Thoracic aorta (tissue), 2 donors: Measurements from ENCODE around the gene SAMD4A. TPM values are rescaled to one million over a fixed set of nuclear protein-coding genes. Genes with fewer than 3 reads are reported as not detected.

Experiments
- ATAC-seq: fragments of 150-250 bp; one replicate; pipeline ENCODE4 v1.8.0; 2017; ENCODE audit warnings: low read depth; ENCODE audit not compliant: insufficient number of reproducible peaks, low FRiP score
- DNase-seq: peaks from one replicate; pipeline ENCODE4 v3.0.0-alpha.2; 2020; ENCODE audit warnings: low spot score
- H3K27ac ChIP-seq, 2 donors: fragments of 200-600 bp; sonication (generic); 1 replicate in 1 of 2; 2 replicates in 1 of 2; pipeline ENCODE4 v1.5.1; 2016; ENCODE audit warnings: mild to moderate bottlenecking in 2 of 2, moderate library complexity in 2 of 2
- H3K27me3 ChIP-seq: fragments of 200-600 bp; sonication (generic); replicated peaks from 2 replicates; pipeline ENCODE4 v1.6.0; 2016; ENCODE audit warnings: mild to moderate bottlenecking; ENCODE audit not compliant: insufficient read depth
- H3K36me3 ChIP-seq: fragments of 200-600 bp; sonication (generic); one replicate; pipeline ENCODE4 v1.5.1; 2016
- H3K4me1 ChIP-seq, 2 donors: fragments of 200-600 bp; sonication (generic); 1 replicate in 1 of 2; 2 replicates in 1 of 2; pipeline versions ENCODE4 v1.5.1 to v1.6.0; 2016; ENCODE audit warnings: low read depth in 2 of 2, mild to moderate bottlenecking in 1 of 2; ENCODE audit not compliant: control insufficient read depth in 1 of 2
- H3K4me3 ChIP-seq: fragments of 200-600 bp; sonication (generic); 2 replicates; pipeline ENCODE4 v1.5.1; 2016; ENCODE audit warnings: mild to moderate bottlenecking
- H3K9me3 ChIP-seq: fragments of 200-600 bp; sonication (generic); 2 replicates; pipeline ENCODE4 v1.5.1; 2016
- CTCF ChIP-seq: fragments of 200-600 bp; sonication (generic); IDR thresholded peaks from one replicate; pipeline ENCODE4 v1.5.1; 2019; ENCODE audit warnings: antibody characterized with exemption
- total RNA-seq, 2 donors: library from RNA; depleted of rRNA; stranded (reverse); fragments of >200 nt; gene quantifications; one replicate each; pipeline versions ENCODE4 v1.1.0 to v1.2.3, GENCODE V29; 2016

The SAMD4A gene
- total RNA-seq, 2 donors from 2014 or later = 142 to 172 TPM

GRCh38 chr14:54822685-54823084 is 255.8 kb downstream of the SAMD4A start:
- no peaks in the 10 kb centered on the region for H3K36me3 ChIP-seq
- ATAC-seq = no peak

DNA sequence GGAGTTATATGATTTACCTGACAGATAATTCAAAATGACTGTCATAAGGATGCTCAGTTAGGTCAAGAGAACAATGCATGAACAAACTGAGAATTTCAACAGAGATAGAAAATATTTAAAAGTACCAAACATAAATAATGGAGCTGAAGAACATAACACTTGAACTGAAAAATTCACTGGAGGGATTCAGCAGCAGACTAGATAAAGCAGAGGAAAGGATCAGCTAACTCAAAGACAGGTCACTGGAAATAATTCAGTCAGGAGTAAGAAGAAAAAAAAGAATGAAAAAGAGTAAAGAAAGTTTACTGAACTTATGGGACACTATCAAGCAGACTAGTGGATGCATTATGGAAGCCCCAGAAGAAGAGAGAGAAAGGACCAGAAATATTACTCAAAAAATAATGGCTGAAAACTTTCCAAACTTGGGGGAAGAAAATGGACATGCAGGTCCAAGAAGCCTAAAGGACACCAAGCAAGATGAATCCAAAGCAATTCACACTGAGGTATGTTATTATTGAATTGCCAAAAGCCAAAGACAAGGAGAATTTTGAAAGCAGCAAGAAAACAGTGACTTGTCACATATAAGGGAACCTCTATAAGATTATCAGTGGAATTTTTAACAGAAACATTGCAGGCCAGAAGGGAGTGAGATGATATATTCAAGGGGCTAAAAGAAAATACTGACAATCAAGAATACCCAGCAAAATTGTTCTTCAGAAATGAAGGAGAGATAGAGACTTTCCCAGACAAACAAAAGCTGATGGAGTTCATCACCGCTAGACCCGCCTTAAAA is 257.0 kb downstream of the SAMD4A start:
- DNase-seq = no peak
- Histone ChIP-seq H3K27me3 (no peaks in the 10 kb centered on the region), H3K4me3 (no peak overlapping the region), H3K4me1 (no peaks in the 10 kb centered on the region), H3K36me3 (no peaks in the 10 kb centered on the region), H3K27ac (no peak overlapping the region), H3K9me3 (peaks cover 10% of the 10 kb centered on the region)
- no peak for TF ChIP-seq CTCF
- no peak for ATAC-seq

More at GRCh38 chr14:54822685-54823084, 255.8 kb downstream of the SAMD4A start:
- no peaks in the 10 kb centered on the region for H3K27me3 ChIP-seq
- peaks cover 10% of the 10 kb centered on the region for H3K9me3 ChIP-seq
- TF ChIP-seq CTCF = no peak
- DNase-seq = no peak
- no peak overlapping the region for H3K4me3 ChIP-seq
- H3K27ac ChIP-seq = no peak overlapping the region
- H3K4me1 ChIP-seq = no peaks in the 10 kb centered on the region

DNA sequence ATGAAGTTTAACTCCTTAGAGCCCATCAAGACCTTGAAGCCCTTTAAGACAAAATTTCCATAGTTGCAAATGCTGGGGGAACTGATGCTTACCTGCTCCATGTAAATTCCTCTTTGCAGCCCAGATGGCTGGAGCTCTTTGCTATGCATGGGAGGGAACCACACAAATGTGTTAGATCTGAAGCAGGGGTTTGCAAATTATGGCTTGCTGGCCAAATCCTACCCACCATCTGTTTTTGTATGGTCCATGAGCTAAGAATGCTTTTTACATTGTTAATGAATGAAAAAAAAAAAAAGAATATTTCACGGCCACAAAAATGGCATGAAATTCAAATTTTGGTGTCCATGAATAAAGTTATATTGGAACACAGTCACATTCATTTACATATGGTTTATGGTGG is 261.1 kb downstream of the SAMD4A start:
- no peak overlapping the region for H3K27ac ChIP-seq
- H3K4me1 ChIP-seq = no peaks in the 10 kb centered on the region
- H3K36me3 ChIP-seq = no peaks in the 10 kb centered on the region
- TF ChIP-seq CTCF = no peak
- no peak for ATAC-seq
- no peak for DNase-seq
- no peak overlapping the region for H3K4me3 ChIP-seq
- no peaks in the 10 kb centered on the region for H3K27me3 ChIP-seq
- H3K9me3 ChIP-seq = peaks cover 10% of the 10 kb centered on the region

DNA sequence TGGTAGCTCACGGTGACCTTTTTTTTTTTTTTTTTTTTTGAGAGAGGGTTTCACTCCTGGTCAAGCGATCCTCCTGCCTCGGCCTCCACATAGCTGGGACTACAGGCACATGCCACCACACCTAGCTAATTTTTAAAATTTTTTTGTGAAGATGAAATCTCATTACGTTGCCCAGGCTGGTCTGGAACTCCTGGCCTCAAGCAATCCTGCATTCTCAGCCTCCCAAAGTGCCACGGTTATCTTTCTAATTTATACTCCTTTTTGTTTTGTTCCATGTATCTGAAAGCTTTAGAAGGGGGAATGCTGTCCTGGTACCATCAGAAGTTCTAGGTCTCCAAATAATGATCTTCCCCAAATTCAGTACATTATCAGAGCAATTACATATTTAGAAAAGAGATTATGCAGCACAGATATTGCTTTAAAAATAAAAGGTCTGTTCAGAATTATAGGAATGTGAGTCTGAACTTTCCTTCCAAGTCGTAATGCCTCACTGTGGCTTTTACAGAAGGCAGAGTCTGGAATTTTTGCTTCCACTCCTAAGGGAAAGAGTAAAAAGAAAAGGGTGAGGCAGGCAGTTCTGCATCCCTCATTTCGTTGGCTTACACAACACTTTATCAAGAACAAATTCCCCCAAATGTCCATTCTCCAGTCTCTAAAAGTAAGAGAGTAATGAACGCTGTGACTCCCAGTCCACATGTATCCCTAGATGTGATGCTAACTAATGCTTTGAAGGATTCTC is 262.7 kb downstream of the SAMD4A start:
- TF ChIP-seq CTCF = no peak
- no peak overlapping the region for H3K27ac ChIP-seq
- no peaks in the 10 kb centered on the region for H3K9me3 ChIP-seq
- DNase-seq (no peak), ATAC-seq (no peak)
- H3K4me1 ChIP-seq = no peaks in the 10 kb centered on the region
- H3K4me3 ChIP-seq = no peak overlapping the region
- no peaks in the 10 kb centered on the region for H3K27me3 ChIP-seq
- no peaks in the 10 kb centered on the region for H3K36me3 ChIP-seq

- DNase-seq (no peak), ATAC-seq (no peak)
- no peaks in the 10 kb centered on the region for H3K27me3 ChIP-seq
- no peak for TF ChIP-seq CTCF
- no peak overlapping the region for H3K27ac ChIP-seq
- H3K9me3 ChIP-seq = no peaks in the 10 kb centered on the region
- no peaks in the 10 kb centered on the region for H3K4me1 ChIP-seq
- no peak overlapping the region for H3K4me3 ChIP-seq
- no peaks in the 10 kb centered on the region for H3K36me3 ChIP-seq
Observed at GRCh38 chr14:54830650-54831049, 263.7 kb downstream of the SAMD4A start.
